Retinal pigment epithelial cell (primary cell): ENCODE data around the gene HMGCL.
"Not testable (repeated sequence)": the region's sequence is repeated elsewhere in the genome, so short reads cannot be mapped to it uniquely, and the experiment has no call there.

ENCODE experiments used
- DNase-seq: peaks from one replicate; pipeline ENCODE4 v3.0.0-alpha.2; 2010; ENCODE audit warnings: low read depth
- H3K4me3 ChIP-seq: 2 replicates; pipeline ENCODE4 v1.5.1; 2011; ENCODE audit warnings: mild to moderate bottlenecking, low read length, control low read depth, moderate library complexity
- CTCF ChIP-seq: conservative IDR thresholded peaks from 2 replicates; pipeline ENCODE4 v1.5.1; 2011; ENCODE audit warnings: low read depth, low read length, control low read depth, inconsistent platforms

HMGCL gene

GRCh38 chr1:23864801-23865542 lies 39.7 kb upstream of the HMGCL start:
- no peak for DNase-seq
- no peak overlapping the region for H3K4me3 ChIP-seq
- no peak for TF ChIP-seq CTCF

- no peak for DNase-seq
- H3K4me3 ChIP-seq = no peak overlapping the region
- no peak for TF ChIP-seq CTCF
These were observed 37.4 kb upstream of the HMGCL start for GRCh38 chr1:23862640-23863039.

- H3K4me3 ChIP-seq = no peak overlapping the region
- no peak for DNase-seq
- peak; percentile 33 for TF ChIP-seq CTCF
These were observed 29.3 kb upstream of the HMGCL start for GRCh38 chr1:23854568-23854967.

- not testable (repeated sequence) for H3K4me3 ChIP-seq, DNase-seq
These were observed 27.9 kb upstream of the HMGCL start for GRCh38 chr1:23853124-23853523.

- not testable (repeated sequence) for H3K4me3 ChIP-seq, DNase-seq
These were observed 26.2 kb upstream of the HMGCL start for GRCh38 chr1:23851406-23851805.

- DNase-seq = no peak
- TF ChIP-seq CTCF = no peak
- no peak overlapping the region for H3K4me3 ChIP-seq
These were observed 23.7 kb upstream of the HMGCL start for GRCh38 chr1:23848673-23849616.

- not testable (repeated sequence) for DNase-seq, H3K4me3 ChIP-seq
These were observed 22.4 kb upstream of the HMGCL start for GRCh38 chr1:23847482-23848095.

GRCh38 chr1:23845163-23845562 lies 19.9 kb upstream of the HMGCL start:
- no peak overlapping the region for H3K4me3 ChIP-seq
- no peak for TF ChIP-seq CTCF
- DNase-seq = no peak
